Measurements from ENCODE around the gene ANKRD55. TPM values are rescaled to one million over a fixed set of nuclear protein-coding genes. Genes with fewer than 3 reads are reported as not detected.

ANKRD55 gene
- total and polyA plus RNA-seq, 2 of the 8 experiments (the other 6 are each of a cell fraction or from before 2014, with no cell fraction given), result not detected

DNA sequence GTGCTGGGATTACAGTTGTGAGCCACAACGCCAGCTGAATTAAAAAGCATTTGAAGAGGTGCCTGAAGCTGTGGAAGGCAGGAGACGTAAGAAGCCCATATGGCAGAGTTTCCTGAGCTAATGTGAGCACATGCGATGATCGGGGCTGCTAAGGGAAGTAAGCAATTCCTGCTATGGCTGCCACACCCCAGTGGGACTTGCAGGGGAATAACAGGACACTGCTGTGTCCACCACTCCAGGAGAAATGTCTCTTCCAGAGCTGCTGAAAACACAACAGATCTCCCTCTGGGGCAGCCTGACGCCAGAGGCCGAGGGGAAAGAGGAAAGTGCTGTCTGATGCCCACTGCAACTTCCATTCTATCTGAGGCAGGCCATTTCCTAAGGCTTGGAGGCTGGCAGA, 46.2 kb upstream of the ANKRD55 start:
- ChIA-PET CTCF (ENCODE audit: partially characterized antibody) (interaction anchor here (0.7 to 2.3 kb wide), 5 partner anchors 8 to 559 kb away, joined by 3 to 9 read pairs (median 4); no protein-coding TSS in a partner anchor), POLR2A (ENCODE audit: partially characterized antibody) (no interaction called here)
- Histone ChIP-seq H3K4me2 (ENCODE audit: insufficient read depth in 1 of 2, low read depth in 2 of 2, low read length in 2 of 2) (no peak overlapping the region), H2BK12ac (ENCODE audit: low read depth, low read length) (0 out of 2 replicates have a peak overlapping the region, but pooled peaks have one; percentile 20), H3K18ac (ENCODE audit: extremely low read depth, low read length) (no peak overlapping the region), H2BK20ac (ENCODE audit: low read length) (no peak overlapping the region), H4K20me1 (replicated peaks in 1 of 2; ENCODE audit: control insufficient read depth in 1 of 2, insufficient read depth in 2 of 2, low read length in 2 of 2) (no peaks in the 10 kb centered on the region), H3K9me3 (ENCODE audit: insufficient read depth in 2 of 2, low read depth in 1 of 2, low read length in 1 of 2) (0 out of 4 replicates have a peak, but pooled peaks cover 0 to 2% of the 10 kb centered on the region in 2 experiments), H4K8ac (ENCODE audit: extremely low read depth, insufficient read depth, low read length) (peak overlapping the region; percentile 6; the same call in 1 of the 2 replicates), H2BK15ac (ENCODE audit: low read length) (no peak overlapping the region), H3K9ac (replicated peaks in 1 of 4; ENCODE audit: extremely low read depth in 1 of 4, low read depth in 3 of 4, low read length in 3 of 4) (no peak overlapping the region), H3K4ac (replicated peaks; ENCODE audit: insufficient read length, low read depth, low read length) (no peak overlapping the region), H3K27ac (ENCODE audit: low read depth, low read length) (no peak overlapping the region), H3K23me2 (ENCODE audit: low read depth, low read length) (no peaks in the 10 kb centered on the region), H3K36me3 (ENCODE audit: control insufficient read depth in 2 of 4, insufficient read depth in 4 of 4, low read length in 3 of 4) (no peaks in the 10 kb centered on the region), H4K91ac (replicated peaks; ENCODE audit: insufficient read length, low read length) (no peak overlapping the region), H3K27me3 (replicated peaks in 1 of 4; ENCODE audit: control insufficient read depth in 3 of 4, extremely low read depth in 1 of 4, insufficient read depth in 3 of 4, low read length in 3 of 4) (no peaks in the 10 kb centered on the region), H3K56ac (replicated peaks; ENCODE audit: insufficient read length, low read depth, low read length) (no peak overlapping the region), H3K14ac (ENCODE audit: insufficient read length) (no peak overlapping the region), H3K79me1 (ENCODE audit: low read depth, low read length) (no peaks in the 10 kb centered on the region), H3K23ac (ENCODE audit: insufficient read length) (no peak overlapping the region), H3K4me3 (ENCODE audit: extremely low read depth in 1 of 4, insufficient read depth in 2 of 4, low read depth in 3 of 4, low read length in 4 of 4) (no peak overlapping the region), H2AFZ (ENCODE audit: low read length) (0 out of 2 replicates have a peak overlapping the region, but pooled peaks have one; percentile 59), H2BK120ac (replicated peaks; ENCODE audit: low read depth, low read length) (no peak overlapping the region), H3K4me1 (replicated peaks in 1 of 4; ENCODE audit: control insufficient read depth in 3 of 4, insufficient read depth in 4 of 4, low read length in 3 of 4) (peaks cover 0 to 8% (median 0%) of the 10 kb centered on the region in 4 experiments; a peak in 2 of 7 replicates), H2BK5ac (ENCODE audit: low read depth, low read length) (peak overlapping the region; percentile 57; the same call in 1 of the 2 replicates), H2AK5ac (ENCODE audit: low read depth, low read length) (no peak overlapping the region), H3K79me2 (ENCODE audit: control insufficient read depth in 1 of 2, insufficient read depth in 2 of 2, low read length in 2 of 2) (no peaks in the 10 kb centered on the region), H4K5ac (ENCODE audit: insufficient read length, low read depth, low read length) (no peak overlapping the region)
- FAIRE-seq, result no peak
- DNase-seq (ENCODE audit: low read depth in 1 of 2, low spot score in 2 of 2), result no peak
- WGBS, 2 experiments (ENCODE audit: extremely low coverage in 1 of 2, insufficient coverage in 1 of 2, insufficient read length in 1 of 2, insufficient replicate concordance in 2 of 2, low coverage in 1 of 2, low lambda C conversion rate in 2 of 2, missing lambda C conversion rate in 1 of 2), result 91% methylated on average over 6 of the region's 6 CpGs; no CpG with 5 or more reads in 1 of the 2 experiments
- TF ChIP-seq, protein P1, sequence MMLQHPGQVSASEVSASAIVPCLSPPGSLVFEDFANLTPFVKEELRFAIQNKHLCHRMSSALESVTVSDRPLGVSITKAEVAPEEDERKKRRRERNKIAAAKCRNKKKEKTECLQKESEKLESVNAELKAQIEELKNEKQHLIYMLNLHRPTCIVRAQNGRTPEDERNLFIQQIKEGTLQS (IDR thresholded peaks at IDR 0.05; ENCODE audit: insufficient read depth, low read depth, low read length), result no peak
- TF ChIP-seq BACH1 (IDR thresholded peaks at IDR 0.05; ENCODE audit: low read length) (no peak), CBX5 (IDR thresholded peaks at IDR 0.05; ENCODE audit: low read depth, low read length) (no peak), RNF2 (IDR thresholded peaks at IDR 0.05; ENCODE audit: borderline replicate concordance, low read depth, low read length, missing control alignments, poor library complexity, severe bottlenecking) (no peak), TCF12 (IDR thresholded peaks at IDR 0.05; ENCODE audit: low read depth, low read length) (no peak), RFX5 (IDR thresholded peaks at IDR 0.05; ENCODE audit: borderline replicate concordance, low read depth, low read length) (no peak), HDAC2 (IDR thresholded peaks at IDR 0.05; ENCODE audit: borderline replicate concordance in 1 of 2, low read depth in 2 of 2, low read length in 2 of 2) (no peak), SP2 (IDR thresholded peaks at IDR 0.05; ENCODE audit: low read length) (no peak)
